GM18499 (cell line): ENCODE measurements around the gene ATOSA.

Source experiments
- ATAC-seq: cut with Tn5 transposase; IDR thresholded peaks from one replicate; pipeline ENCODE4 v1.9.1; 2021; ENCODE audit warnings: moderate number of reproducible peaks; ENCODE audit not compliant: insufficient read depth, unreplicated experiment

Gene ATOSA

DNA sequence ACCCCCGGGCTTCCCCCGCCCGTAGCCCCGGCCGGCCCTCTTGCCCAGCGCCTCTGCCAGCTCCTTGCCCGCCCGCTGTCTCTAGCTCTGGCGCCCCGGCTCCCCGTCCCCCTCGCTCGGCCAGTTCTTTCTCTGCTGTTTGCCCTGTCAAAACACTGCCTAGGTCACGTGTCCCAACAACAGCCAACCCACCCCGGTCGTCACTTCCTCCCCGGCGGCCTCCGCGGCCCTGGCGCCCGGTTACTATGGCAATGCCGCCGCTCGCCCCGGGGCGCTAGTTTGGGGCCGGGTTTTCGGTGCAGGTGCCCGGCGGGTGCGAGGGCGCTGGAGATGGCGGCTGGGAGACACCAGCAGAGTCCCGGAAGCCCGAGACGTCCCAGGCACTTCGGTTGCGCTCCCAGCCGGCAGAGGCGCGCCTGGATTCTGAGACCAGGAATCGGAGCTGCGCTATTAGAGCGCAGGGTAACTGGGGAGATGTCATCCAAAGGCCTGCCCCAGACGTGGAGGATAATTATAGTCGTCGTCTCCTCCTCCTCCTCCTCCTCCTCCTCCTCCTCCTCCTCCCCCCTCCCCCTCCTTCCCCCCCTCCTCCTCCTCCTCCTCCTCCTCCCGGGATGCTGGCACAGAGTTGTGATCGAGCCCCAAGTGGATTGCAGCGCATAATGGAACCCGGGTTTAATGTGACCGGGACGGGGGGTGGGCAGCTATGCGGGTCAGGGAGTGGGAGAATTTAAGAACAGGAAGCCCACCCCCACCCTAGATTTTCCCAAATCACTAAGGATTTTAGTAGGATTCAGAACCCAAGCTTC is at the start of gene ATOSA:
Gene ATOSA, minus strand, starts transcription at position 157 of the 809 bp plus-strand sequence. CDS start 1,367 bp downstream, outside the sequence.
- peak; percentile 40 for ATAC-seq

DNA sequence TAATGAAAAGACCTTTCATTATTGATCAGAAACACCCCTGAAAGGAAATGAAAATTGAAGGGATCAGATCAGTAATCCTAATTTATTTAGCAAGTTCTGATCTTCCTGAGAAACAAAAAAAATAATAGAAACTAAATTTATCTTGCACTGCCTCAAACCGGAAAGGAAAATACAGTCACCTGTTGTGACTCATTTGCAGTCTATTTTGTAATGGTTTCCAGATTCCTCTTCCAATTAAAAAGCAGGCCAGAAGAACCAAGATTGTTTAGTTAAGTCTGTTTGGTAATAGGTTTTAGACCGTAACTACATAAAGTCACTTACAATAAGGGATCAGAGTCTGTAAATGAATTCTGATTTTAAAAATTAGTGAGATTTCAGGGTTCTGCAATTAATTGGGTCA is 49.7 kb upstream of the ATOSA start:
- ATAC-seq = no peak

DNA sequence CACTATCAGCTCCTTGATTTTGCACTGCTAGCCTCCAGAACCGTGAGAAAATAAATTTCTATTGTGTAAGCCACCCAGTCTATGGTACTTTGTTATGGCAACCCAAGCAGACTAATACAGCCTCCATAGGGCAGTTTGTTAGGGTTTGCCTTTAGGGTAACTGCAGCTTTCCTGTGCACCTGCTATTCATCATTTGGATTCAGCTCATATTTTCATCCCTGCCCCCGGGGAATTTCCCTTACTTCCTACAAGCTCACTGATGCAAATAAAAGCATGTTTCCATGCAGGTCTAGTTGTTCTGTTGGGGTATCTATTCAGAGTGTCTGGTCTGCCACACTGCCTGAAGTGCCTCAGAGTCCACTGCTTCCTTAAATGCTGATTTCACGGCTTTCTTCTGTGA is 48.6 kb upstream of the ATOSA start:
- ATAC-seq = no peak

DNA sequence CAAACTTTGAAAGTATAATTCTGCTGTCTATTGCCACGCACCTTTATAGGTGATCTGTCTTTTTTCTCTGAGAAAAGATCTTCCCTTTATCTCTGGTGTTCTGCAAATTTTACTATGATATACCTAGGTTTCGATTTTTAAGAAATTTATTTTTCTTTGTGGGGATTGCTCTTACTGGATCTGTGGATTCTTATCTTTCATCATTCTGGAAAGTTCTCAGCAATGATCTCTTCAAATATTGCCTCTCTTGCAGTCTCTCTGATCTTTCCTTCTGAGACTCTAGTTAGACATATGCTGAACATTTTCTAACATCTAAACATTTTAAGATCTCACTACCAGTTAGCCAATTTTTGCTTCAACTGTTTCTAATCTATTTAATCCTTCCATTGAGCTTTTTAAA is 47.0 kb upstream of the ATOSA start:
- ATAC-seq = no peak

- ATAC-seq = no peak
Observed at GRCh38 chr15:52718551-52718950, 39.4 kb upstream of the ATOSA start.

DNA sequence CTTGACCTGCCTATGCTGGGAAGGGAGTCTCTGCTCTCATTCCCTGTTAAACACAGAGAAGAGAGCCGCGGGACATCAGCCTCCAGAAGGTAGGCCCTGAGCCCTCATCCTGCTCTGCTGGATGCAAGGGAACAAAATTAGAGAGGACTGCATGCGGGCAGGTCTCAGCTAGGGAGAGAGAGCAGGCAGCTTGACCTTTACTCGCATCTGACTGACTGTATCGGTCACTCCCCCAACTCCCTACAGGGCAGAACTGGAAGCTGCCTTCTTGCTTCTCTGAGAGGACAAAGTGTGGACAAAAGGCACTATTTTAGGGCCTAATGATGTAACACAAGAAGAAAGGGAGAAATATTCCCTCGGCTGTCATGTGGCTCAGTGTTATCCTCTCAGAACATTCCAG is 38.7 kb upstream of the ATOSA start:
- ATAC-seq = no peak

DNA sequence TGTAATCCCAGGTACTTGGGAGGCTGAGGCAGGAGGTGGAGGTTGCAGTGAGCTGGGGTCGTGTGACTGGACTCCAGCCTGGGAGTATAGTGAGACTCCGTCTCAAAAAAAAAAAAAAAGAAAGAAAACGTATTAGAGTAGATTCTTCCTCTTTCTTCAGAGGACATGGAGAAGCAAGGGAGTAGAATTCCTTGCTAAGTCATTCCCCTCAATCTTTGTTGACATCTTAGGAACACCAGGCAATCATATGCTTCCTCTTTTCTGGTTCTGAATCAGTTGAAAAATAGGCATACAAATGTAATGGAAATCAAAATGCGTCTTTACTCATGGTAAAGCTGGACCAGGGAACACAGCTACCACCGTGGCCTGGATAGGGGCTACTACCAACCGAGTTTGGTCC is 38.3 kb upstream of the ATOSA start:
- ATAC-seq = no peak

DNA sequence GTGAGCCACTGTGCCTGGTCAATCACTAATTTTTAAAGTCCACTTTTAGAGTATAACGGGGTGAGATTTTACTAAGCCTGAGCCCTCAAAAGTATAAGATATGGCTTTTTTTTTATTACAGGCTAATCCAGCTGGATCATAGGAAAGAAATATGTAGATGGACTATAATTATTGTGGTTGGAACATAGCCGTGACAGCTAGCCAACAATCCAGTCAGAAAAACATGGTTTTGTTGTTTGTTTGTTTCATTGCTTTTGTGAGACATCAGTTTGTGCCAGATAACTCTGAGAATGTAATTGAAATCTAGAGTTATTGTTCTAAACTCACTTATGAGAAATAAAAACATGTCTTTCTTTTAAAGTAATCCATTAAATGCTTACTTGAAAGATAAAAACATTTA is 37.3 kb upstream of the ATOSA start:
- ATAC-seq = no peak

GRCh38 chr15:52715411-52715810 is 36.2 kb upstream of the ATOSA start:
- no peak for ATAC-seq

DNA sequence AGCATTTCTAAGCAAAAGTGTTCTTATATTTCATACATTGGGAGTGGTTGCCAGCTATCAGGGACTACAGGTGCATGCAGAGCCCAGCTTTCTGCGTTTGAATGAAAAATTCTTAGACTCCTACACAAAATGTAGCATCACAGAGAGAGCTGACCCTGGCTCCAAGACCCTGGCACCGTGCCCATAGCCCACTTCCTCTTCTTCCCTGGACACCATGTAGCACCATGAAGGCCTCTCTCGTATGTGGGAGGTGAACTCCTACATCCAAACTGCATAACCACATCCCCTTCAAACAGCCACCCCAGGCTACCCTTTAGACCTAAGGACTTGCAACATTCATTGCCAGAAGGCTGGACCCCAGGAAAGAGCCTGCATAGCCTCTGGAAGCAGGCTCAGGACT is 35.8 kb upstream of the ATOSA start:
- no peak for ATAC-seq

GRCh38 chr15:52710708-52711389 is 31.7 kb upstream of the ATOSA start:
- ATAC-seq = no peak

DNA sequence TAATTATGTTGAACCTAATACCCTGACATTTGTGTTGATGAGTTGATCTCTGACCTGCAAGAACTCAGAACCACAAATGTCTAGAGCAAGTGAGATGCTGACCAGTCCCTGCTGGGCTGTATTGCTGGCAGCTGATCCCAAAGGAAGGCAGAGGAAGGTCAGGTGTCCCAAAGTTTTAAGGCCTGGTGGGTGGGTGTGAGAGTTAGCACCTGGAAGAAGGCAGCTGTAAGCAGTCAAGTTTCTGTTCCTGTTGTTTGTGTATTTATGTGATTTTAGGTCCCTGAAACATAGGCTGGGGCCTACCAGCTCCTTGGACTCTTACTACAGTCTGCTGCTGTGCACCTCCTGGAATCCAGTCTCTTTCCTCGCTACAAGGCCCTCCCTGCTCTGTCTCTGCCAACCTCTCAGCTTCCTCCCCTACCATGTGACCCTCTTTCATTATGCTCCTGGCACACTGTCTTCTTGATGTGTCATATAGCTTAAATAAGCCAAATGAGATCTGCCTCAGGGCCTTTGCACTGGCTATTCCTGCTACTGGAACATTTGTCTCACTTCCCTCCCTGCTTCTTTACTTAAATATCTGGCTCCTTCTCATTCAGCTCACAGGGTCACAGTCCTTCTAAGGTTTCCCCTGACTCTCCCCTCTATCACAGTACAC is 31.0 kb upstream of the ATOSA start:
- ATAC-seq = peak; percentile 24

DNA sequence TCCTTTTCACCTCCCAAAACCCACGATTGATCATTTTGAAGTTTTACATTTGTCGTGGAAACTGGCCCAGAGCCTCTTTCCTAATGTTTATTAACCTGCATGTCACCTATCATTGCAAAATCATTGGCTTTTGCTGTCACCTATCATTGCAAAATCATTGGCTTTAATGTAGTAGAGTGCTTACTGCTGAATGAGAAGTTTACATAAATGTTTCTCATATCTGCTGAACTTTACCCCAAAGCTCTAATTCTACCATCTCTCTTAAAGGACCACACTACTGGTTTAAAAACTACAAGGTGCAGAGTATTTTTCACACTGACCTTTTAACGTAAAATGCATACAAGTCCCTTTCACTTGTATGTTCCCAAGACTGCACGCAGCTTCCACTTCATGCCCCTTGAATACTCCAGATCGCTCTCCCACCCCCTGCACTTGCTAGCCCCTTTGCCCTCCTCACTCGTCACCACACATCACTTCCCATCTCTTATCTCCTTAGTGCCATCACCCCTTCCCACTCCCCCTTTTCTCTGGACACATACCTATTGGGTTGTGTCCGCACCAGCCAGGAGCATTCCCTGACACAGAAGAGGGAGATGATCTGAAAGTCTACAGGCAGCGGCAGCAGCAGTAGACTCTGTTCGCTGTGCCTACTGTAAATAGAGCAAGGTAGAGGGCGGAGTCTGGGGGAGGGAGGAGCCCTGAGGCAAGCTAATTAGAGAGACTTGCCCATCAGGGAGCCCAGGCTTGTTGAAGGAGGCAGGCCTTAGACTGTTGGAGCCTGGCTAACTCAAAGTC is 30.2 kb upstream of the ATOSA start:
- peak; percentile 50 for ATAC-seq

DNA sequence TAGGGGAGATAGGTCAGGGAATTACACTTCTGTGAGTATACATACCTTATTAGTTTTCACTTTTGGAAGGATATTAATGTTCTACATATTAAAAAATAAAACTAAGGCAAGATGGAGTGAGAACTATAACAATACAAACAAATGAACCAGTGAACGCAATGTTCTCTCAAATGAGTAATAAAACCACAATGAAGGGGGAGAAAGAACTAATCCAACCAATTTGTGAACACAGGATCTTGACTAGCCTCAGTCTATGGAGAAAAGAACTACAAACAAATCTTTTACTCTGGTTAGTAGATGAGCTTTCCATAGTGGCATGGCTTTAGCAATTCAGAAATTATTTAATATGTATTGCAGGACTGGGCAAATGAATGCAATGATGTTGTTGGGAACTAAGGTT is 26.9 kb upstream of the ATOSA start:
- ATAC-seq = no peak

GRCh38 chr15:52702390-52702789 is 23.2 kb upstream of the ATOSA start:
- ATAC-seq = no peak

DNA sequence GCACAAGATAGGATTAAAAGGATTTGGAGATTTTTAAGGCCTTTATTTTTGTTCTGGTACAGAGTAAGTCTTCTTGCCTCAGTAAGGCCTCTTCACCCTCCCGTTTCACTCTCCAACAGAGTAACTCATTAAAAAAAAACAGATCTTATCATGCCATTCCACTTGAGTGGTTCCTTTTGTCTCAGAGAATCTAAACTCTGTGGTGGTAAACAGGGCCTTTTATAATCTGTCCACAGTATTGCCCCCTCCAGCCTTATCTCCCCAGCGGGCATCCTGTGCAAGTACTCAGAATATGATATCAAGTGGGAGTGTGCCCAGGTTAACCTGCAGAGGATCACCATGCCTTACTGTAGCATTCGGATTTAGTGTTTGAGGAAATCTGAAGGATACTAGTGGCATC is 20.3 kb upstream of the ATOSA start:
- no peak for ATAC-seq

DNA sequence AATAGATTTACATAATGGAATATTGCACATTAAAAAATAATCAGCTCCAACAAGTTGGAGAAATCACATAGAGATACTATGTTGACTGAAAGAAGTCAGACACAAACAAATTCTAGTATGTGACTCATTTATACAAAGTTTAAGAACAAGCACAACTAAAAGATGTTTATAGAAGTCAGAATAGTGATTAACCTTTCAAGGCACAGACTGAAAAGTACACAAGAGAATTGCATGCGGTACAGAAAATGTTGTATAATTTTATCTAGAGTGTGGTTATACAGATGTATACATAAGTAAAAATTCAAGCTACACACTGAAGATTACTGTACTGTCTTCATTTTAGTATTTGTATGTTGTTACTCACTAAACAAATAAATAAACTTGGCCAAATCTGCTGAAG is 19.3 kb upstream of the ATOSA start:
- ATAC-seq = no peak

GRCh38 chr15:52697051-52697450 is 17.9 kb upstream of the ATOSA start:
- ATAC-seq = no peak

- ATAC-seq = no peak
Observed at GRCh38 chr15:52695154-52695553, 16.0 kb upstream of the ATOSA start.

DNA sequence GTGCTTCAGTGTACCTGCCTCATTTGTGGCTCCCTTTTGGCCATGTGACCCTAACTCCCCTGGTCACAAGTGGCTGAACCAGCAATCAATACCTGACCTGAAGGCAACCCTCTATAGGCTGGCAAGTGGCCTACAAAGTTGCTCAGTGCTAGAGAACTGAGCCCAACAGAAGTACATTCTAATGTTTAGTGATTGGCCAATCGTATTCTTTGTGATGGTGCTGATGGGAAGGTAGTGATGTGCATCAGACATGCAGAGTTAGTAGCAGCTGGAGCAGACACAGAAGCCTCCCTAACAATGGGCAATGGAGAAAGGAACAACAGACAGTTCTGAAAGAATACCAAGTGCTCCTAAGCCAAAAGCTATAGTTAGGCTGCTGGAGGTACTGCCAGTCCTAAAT is 10.4 kb upstream of the ATOSA start:
- no peak for ATAC-seq

- peak; percentile 44 for ATAC-seq
Observed at GRCh38 chr15:52683580-52683979, 4.4 kb upstream of the ATOSA start.
